ENCODE results near the gene SETD2. TPM values are rescaled to one million over a fixed set of nuclear protein-coding genes. Genes with fewer than 3 reads are reported as not detected.

SETD2 gene
- total and polyA plus RNA-seq, 9 of the 15 experiments (the other 6 are each of a cell fraction or from before 2014, with no cell fraction given): 8.2 to 44.0 (median 33.6) TPM

- TF ChIP-seq, protein P1, sequence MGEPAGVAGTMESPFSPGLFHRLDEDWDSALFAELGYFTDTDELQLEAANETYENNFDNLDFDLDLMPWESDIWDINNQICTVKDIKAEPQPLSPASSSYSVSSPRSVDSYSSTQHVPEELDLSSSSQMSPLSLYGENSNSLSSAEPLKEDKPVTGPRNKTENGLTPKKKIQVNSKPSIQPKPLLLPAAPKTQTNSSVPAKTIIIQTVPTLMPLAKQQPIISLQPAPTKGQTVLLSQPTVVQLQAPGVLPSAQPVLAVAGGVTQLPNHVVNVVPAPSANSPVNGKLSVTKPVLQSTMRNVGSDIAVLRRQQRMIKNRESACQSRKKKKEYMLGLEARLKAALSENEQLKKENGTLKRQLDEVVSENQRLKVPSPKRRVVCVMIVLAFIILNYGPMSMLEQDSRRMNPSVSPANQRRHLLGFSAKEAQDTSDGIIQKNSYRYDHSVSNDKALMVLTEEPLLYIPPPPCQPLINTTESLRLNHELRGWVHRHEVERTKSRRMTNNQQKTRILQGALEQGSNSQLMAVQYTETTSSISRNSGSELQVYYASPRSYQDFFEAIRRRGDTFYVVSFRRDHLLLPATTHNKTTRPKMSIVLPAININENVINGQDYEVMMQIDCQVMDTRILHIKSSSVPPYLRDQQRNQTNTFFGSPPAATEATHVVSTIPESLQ (CRISPR knock-in tag; IDR thresholded peaks at IDR 0.05): 0 out of 2 replicates have a peak, but pooled peaks have one; percentile 23
- TF ChIP-seq, protein P2, sequence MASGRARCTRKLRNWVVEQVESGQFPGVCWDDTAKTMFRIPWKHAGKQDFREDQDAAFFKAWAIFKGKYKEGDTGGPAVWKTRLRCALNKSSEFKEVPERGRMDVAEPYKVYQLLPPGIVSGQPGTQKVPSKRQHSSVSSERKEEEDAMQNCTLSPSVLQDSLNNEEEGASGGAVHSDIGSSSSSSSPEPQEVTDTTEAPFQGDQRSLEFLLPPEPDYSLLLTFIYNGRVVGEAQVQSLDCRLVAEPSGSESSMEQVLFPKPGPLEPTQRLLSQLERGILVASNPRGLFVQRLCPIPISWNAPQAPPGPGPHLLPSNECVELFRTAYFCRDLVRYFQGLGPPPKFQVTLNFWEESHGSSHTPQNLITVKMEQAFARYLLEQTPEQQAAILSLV (tag; IDR thresholded peaks at IDR 0.05): no peak
- TF ChIP-seq SIN3A (IDR thresholded peaks at IDR 0.05; ENCODE audit: borderline replicate concordance in 2 of 2, control insufficient read depth in 1 of 2, low read depth in 2 of 2, low read length in 2 of 2) (peak; percentile 41 to 79; a peak in 1 of 4 replicates), GATA2 (CRISPR knock-in tag; IDR thresholded peaks at IDR 0.05) (peak; percentile 94), POLR2A (conservative IDR thresholded peaks at IDR 0.05) (peak; percentile 85; the same call in 1 of the 2 replicates), THAP7 (CRISPR knock-in tag; IDR thresholded peaks at IDR 0.05) (no peak), TRIM28 (IDR thresholded peaks at IDR 0.05) (peak; percentile 5; the same call in 1 of the 2 replicates), ZFP30 (CRISPR knock-in tag; IDR thresholded peaks at IDR 0.05; ENCODE audit: borderline replicate concordance) (no peak), LARP7 (IDR thresholded peaks at IDR 0.05) (no peak), MCM3 (IDR thresholded peaks at IDR 0.05) (no peak), ZNF133 (CRISPR knock-in tag; IDR thresholded peaks at IDR 0.05) (no peak), HDAC2 (IDR thresholded peaks at IDR 0.05) (peak; percentile 76), MXI1 (IDR thresholded peaks at IDR 0.05; ENCODE audit: low read depth, low read length) (no peak), HMBOX1 (IDR thresholded peaks at IDR 0.05) (peak; percentile 90), BMI1 (IDR thresholded peaks at IDR 0.05; ENCODE audit: low read length) (no peak), POLR2AphosphoS5 (IDR thresholded peaks at IDR 0.05; ENCODE audit: control insufficient read depth, insufficient read depth, low read depth, low read length) (no peak), ZNF143 (CRISPR knock-in tag; IDR thresholded peaks at IDR 0.05) (peak; percentile 21; the same call in 1 of the 2 replicates), HCFC1 (IDR thresholded peaks at IDR 0.05; ENCODE audit: low read depth, low read length) (no peak; the same call in 1 of the 2 replicates), RCOR1 (IDR thresholded peaks at IDR 0.05; ENCODE audit: borderline replicate concordance in 1 of 2, low read depth in 2 of 2, low read length in 2 of 2) (peak; percentile 29 to 89; a peak in 2 of 4 replicates), ZNF174 (CRISPR knock-in tag; IDR thresholded peaks at IDR 0.05) (no peak)
- TF ChIP-seq, protein P3, sequence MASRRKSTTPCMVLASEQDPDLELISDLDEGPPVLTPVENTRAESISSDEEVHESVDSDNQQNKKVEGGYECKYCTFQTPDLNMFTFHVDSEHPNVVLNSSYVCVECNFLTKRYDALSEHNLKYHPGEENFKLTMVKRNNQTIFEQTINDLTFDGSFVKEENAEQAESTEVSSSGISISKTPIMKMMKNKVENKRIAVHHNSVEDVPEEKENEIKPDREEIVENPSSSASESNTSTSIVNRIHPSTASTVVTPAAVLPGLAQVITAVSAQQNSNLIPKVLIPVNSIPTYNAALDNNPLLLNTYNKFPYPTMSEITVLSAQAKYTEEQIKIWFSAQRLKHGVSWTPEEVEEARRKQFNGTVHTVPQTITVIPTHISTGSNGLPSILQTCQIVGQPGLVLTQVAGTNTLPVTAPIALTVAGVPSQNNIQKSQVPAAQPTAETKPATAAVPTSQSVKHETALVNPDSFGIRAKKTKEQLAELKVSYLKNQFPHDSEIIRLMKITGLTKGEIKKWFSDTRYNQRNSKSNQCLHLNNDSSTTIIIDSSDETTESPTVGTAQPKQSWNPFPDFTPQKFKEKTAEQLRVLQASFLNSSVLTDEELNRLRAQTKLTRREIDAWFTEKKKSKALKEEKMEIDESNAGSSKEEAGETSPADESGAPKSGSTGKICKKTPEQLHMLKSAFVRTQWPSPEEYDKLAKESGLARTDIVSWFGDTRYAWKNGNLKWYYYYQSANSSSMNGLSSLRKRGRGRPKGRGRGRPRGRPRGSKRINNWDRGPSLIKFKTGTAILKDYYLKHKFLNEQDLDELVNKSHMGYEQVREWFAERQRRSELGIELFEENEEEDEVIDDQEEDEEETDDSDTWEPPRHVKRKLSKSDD (conservative IDR thresholded peaks at IDR 0.05; ENCODE audit: low read length): no peak
- TF ChIP-seq, protein P4, sequence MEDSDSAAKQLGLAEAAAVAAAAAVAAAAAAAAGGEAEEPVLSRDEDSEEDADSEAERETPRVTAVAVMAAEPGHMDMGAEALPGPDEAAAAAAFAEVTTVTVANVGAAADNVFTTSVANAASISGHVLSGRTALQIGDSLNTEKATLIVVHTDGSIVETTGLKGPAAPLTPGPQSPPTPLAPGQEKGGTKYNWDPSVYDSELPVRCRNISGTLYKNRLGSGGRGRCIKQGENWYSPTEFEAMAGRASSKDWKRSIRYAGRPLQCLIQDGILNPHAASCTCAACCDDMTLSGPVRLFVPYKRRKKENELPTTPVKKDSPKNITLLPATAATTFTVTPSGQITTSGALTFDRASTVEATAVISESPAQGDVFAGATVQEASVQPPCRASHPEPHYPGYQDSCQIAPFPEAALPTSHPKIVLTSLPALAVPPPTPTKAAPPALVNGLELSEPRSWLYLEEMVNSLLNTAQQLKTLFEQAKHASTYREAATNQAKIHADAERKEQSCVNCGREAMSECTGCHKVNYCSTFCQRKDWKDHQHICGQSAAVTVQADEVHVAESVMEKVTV (CRISPR knock-in tag; IDR thresholded peaks at IDR 0.05): peak; percentile 60
Observed at GRCh38 chr3:46987319-46987742, 176.6 kb downstream of the SETD2 start (continued).
